Measurements from ENCODE around the gene RAB33A.

RAB33A gene

DNA sequence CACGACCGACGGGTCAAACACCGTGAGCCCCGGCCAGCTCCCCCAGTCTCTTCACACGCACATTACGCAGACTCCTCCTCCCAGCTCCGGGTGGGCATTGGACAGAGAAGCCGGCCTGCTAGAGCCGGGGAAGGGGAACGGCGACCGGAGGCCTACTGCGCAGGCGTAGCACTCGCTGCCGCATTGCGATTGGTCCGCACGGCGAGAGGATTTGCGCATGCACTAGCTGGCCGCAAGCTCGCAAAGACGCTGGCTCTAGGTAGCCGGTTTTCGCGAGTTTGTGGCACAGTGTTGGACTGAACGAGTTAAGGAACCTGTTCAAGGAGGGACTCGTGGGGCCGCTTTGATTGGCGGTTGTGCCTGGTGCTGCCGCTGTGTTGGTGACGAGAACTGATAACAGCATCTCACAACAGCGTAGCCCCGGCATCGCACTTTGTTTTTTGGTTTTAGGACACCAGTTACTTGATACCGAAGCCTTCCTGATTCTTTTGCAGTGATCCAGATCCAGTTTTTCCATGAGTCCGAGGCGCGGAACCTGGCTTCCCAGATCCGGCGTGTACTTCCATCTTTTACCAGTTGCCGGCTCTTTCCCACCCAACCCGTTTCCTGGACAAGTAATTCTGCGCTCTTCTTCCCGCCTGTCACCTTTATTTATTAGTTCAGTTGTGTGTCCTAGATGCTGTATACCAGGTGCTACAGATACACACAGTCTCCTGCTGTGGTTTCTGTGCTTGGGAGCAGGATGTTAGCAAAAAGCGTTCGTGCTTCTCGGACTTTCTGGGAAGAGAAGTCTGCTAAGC, 5.9 kb upstream of the RAB33A start, which contains the start of gene AIFM1 (continued):
- TF ChIP-seq, protein P1, sequence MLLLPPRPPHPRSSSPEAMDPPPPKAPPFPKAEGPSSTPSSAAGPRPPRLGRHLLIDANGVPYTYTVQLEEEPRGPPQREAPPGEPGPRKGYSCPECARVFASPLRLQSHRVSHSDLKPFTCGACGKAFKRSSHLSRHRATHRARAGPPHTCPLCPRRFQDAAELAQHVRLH (tag by site-specific recombination; IDR thresholded peaks at IDR 0.05): peak; percentile 89
- TF ChIP-seq ZNF426 (tag by site-specific recombination; IDR thresholded peaks at IDR 0.05) (no peak), ZNF114 (tag by site-specific recombination; IDR thresholded peaks at IDR 0.05) (no peak), KLF8 (tag by site-specific recombination; IDR thresholded peaks at IDR 0.05) (peak; percentile 86), ZNF274 (IDR thresholded peaks at IDR 0.05; ENCODE audit: low read length) (no peak), ZNF274 (tag by site-specific recombination; IDR thresholded peaks at IDR 0.05; ENCODE audit: borderline replicate concordance) (no peak), ZFP3 (tag by site-specific recombination; IDR thresholded peaks at IDR 0.05; ENCODE audit: low read depth) (no peak), ZNF544 (tag by site-specific recombination; IDR thresholded peaks at IDR 0.05) (no peak), ZBTB7A (tag by site-specific recombination; IDR thresholded peaks at IDR 0.05; ENCODE audit: low read depth) (peak; percentile 49; the same call in 1 of the 2 replicates), ZNF658 (tag by site-specific recombination; IDR thresholded peaks at IDR 0.05) (no peak), ZNF624 (tag by site-specific recombination; IDR thresholded peaks at IDR 0.05) (no peak), ZNF621 (tag by site-specific recombination; IDR thresholded peaks at IDR 0.05) (no peak), REPIN1 (tag by site-specific recombination; IDR thresholded peaks at IDR 0.05; ENCODE audit: low read depth) (no peak), ZNF248 (tag by site-specific recombination; IDR thresholded peaks at IDR 0.05) (no peak), ZNF138 (tag by site-specific recombination; IDR thresholded peaks at IDR 0.05; ENCODE audit: borderline replicate concordance) (no peak), ZFP69B (tag by site-specific recombination; IDR thresholded peaks at IDR 0.05) (peak; percentile 89), ZNF791 (tag by site-specific recombination; IDR thresholded peaks at IDR 0.05) (no peak), ZNF404 (tag by site-specific recombination; IDR thresholded peaks at IDR 0.05) (no peak), ZNF549 (tag by site-specific recombination; IDR thresholded peaks at IDR 0.05) (no peak), ZNF473 (tag by site-specific recombination; IDR thresholded peaks at IDR 0.05) (no peak), MZF1 (tag by site-specific recombination; IDR thresholded peaks at IDR 0.05; ENCODE audit: borderline replicate concordance) (no peak)
- TF ChIP-seq, protein P2, sequence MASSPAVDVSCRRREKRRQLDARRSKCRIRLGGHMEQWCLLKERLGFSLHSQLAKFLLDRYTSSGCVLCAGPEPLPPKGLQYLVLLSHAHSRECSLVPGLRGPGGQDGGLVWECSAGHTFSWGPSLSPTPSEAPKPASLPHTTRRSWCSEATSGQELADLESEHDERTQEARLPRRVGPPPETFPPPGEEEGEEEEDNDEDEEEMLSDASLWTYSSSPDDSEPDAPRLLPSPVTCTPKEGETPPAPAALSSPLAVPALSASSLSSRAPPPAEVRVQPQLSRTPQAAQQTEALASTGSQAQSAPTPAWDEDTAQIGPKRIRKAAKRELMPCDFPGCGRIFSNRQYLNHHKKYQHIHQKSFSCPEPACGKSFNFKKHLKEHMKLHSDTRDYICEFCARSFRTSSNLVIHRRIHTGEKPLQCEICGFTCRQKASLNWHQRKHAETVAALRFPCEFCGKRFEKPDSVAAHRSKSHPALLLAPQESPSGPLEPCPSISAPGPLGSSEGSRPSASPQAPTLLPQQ (tag by site-specific recombination; IDR thresholded peaks at IDR 0.05): peak; percentile 88
- TF ChIP-seq, protein P3, sequence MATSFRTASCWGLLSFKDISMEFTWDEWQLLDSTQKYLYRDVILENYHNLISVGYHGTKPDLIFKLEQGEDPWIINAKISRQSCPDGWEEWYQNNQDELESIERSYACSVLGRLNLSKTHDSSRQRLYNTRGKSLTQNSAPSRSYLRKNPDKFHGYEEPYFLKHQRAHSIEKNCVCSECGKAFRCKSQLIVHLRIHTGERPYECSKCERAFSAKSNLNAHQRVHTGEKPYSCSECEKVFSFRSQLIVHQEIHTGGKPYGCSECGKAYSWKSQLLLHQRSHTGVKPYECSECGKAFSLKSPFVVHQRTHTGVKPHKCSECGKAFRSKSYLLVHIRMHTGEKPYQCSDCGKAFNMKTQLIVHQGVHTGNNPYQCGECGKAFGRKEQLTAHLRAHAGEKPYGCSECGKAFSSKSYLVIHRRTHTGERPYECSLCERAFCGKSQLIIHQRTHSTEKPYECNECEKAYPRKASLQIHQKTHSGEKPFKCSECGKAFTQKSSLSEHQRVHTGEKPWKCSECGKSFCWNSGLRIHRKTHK (tag by site-specific recombination; IDR thresholded peaks at IDR 0.05): no peak
- TF ChIP-seq, protein P4, sequence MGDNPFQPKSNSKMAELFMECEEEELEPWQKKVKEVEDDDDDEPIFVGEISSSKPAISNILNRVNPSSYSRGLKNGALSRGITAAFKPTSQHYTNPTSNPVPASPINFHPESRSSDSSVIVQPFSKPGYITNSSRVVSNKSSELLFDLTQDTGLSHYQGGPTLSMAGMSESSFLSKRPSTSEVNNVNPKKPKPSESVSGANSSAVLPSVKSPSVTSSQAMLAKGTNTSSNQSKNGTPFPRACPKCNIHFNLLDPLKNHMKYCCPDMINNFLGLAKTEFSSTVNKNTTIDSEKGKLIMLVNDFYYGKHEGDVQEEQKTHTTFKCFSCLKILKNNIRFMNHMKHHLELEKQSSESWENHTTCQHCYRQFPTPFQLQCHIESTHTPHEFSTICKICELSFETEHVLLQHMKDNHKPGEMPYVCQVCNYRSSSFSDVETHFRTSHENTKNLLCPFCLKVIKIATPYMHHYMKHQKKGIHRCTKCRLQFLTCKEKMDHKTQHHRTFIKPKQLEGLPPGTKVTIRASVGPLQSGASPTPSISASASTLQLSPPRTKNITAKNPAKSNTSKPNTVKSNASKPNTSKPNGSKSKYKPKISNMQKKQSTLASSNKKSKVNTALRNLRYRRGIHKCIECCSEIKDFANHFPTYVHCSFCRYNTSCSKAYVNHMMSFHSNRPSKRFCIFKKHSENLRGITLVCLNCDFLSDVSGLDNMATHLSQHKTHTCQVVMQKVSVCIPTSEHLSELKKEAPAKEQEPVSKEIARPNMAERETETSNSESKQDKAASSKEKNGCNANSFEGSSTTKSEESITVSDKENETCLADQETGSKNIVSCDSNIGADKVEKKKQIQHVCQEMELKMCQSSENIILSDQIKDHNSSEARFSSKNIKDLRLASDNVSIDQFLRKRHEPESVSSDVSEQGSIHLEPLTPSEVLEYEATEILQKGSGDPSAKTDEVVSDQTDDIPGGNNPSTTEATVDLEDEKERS (tag by site-specific recombination; IDR thresholded peaks at IDR 0.05): 0 out of 2 replicates have a peak, but pooled peaks have one; percentile 26
- TF ChIP-seq, protein P5, sequence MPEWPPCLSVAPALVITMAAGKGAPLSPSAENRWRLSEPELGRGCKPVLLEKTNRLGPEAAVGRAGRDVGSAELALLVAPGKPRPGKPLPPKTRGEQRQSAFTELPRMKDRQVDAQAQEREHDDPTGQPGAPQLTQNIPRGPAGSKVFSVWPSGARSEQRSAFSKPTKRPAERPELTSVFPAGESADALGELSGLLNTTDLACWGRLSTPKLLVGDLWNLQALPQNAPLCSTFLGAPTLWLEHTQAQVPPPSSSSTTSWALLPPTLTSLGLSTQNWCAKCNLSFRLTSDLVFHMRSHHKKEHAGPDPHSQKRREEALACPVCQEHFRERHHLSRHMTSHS (tag by site-specific recombination; IDR thresholded peaks at IDR 0.05): no peak
- TF ChIP-seq, protein P6, sequence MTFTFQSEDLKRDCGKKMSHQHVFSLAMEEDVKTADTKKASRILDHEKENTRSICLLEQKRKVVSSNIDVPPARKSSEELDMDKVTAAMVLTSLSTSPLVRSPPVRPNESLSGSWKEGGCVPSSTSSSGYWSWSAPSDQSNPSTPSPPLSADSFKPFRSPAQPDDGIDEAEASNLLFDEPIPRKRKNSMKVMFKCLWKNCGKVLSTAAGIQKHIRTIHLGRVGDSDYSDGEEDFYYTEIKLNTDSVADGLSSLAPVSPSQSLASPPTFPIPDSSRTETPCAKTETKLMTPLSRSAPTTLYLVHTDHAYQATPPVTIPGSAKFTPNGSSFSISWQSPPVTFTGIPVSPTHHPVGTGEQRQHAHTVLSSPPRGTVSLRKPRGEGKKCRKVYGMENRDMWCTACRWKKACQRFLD (tag by site-specific recombination; IDR thresholded peaks at IDR 0.05): no peak
- TF ChIP-seq, protein P7, sequence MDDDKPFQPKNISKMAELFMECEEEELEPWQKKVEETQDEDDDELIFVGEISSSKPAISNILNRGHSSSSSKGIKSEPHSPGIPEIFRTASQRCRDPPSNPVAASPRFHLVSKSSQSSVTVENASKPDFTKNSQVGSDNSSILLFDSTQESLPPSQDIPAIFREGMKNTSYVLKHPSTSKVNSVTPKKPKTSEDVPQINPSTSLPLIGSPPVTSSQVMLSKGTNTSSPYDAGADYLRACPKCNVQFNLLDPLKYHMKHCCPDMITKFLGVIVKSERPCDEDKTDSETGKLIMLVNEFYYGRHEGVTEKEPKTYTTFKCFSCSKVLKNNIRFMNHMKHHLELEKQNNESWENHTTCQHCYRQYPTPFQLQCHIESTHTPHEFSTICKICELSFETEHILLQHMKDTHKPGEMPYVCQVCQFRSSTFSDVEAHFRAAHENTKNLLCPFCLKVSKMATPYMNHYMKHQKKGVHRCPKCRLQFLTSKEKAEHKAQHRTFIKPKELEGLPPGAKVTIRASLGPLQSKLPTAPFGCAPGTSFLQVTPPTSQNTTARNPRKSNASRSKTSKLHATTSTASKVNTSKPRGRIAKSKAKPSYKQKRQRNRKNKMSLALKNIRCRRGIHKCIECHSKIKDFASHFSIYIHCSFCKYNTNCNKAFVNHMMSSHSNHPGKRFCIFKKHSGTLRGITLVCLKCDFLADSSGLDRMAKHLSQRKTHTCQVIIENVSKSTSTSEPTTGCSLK (tag by site-specific recombination; IDR thresholded peaks at IDR 0.05): no peak
- TF ChIP-seq, protein P8, sequence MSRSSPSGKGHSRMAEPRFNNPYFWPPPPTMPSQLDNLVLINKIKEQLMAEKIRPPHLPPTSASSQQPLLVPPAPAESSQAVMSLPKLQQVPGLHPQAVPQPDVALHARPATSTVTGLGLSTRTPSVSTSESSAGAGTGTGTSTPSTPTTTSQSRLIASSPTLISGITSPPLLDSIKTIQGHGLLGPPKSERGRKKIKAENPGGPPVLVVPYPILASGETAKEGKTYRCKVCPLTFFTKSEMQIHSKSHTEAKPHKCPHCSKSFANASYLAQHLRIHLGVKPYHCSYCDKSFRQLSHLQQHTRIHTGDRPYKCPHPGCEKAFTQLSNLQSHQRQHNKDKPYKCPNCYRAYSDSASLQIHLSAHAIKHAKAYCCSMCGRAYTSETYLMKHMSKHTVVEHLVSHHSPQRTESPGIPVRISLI (tag by site-specific recombination; IDR thresholded peaks at IDR 0.05): no peak
